H1 (cell line): ENCODE data around the gene ZIC1. TPM values are rescaled to one million over a fixed set of nuclear protein-coding genes. Genes with fewer than 3 reads are reported as not detected.
A peak's percentile ranks its signal among the peaks of the same experiment; 100 is the strongest.

Experiments
- CTCF ChIA-PET: fragments of 300-600 bp; sonication (Branson Sonifier 250); formaldehyde crosslinking; loops from one replicate; lab custom pipeline; 2021; ENCODE audit not compliant: partially characterized antibody; lab: Charles Lee
- POLR2A ChIA-PET: fragments of 300-600 bp; sonication (Branson Sonifier 250); formaldehyde crosslinking; loops from one replicate; lab custom pipeline; 2021; ENCODE audit warnings: inconsistent platforms; ENCODE audit not compliant: partially characterized antibody; lab: Charles Lee
- DNase-seq, 2 experiments: peaks; one replicate each; pipeline versions ENCODE4 v3.0.0 to v3.0.0-alpha.2; 2010 to 2022; ENCODE audit warnings: low spot score in 2 of 2, low read depth in 1 of 2, mixed read lengths in 1 of 2
- FAIRE-seq: peaks from 2 replicates; lab custom pipeline; 2011; peaks lifted over from hg19 to GRCh38; lab: Jason Lieb, UNC
- H2AFZ ChIP-seq: 2 replicates; pipeline ENCODE4 v1.8.1; 2012; ENCODE audit warnings: low read length, inconsistent platforms
- H2AK5ac ChIP-seq: 2 replicates; pipeline ENCODE4 v1.6.1; 2013; ENCODE audit warnings: low read depth, low read length
- H2BK120ac ChIP-seq: replicated peaks from 2 replicates; pipeline ENCODE3; 2013; ENCODE audit warnings: low read depth, low read length, inconsistent platforms
- H2BK12ac ChIP-seq: 2 replicates; pipeline ENCODE4 v1.6.1; 2013; ENCODE audit warnings: low read depth, low read length
- H2BK15ac ChIP-seq: 2 replicates; pipeline ENCODE4 v1.6.1; 2013; ENCODE audit warnings: low read length
- H2BK20ac ChIP-seq: 2 replicates; pipeline ENCODE4 v1.6.1; 2013; ENCODE audit warnings: low read length
- H2BK5ac ChIP-seq: 2 replicates; pipeline ENCODE4 v1.6.1; 2013; ENCODE audit warnings: low read depth, low read length
- H3K14ac ChIP-seq: 2 replicates; pipeline ENCODE4 v1.6.1; 2013; ENCODE audit warnings: inconsistent platforms; ENCODE audit not compliant: insufficient read length
- H3K18ac ChIP-seq: 2 replicates; pipeline ENCODE4 v1.6.1; 2013; ENCODE audit warnings: low read length; ENCODE audit errors: extremely low read depth
- H3K23ac ChIP-seq: 2 replicates; pipeline ENCODE4 v1.6.1; 2013; ENCODE audit warnings: inconsistent platforms; ENCODE audit not compliant: insufficient read length
- H3K23me2 ChIP-seq: 2 replicates; pipeline ENCODE4 v1.6.1; 2013; ENCODE audit warnings: low read depth, low read length
- H3K27ac ChIP-seq: 2 replicates; pipeline ENCODE4 v1.6.1; 2011; ENCODE audit warnings: low read depth, low read length, inconsistent platforms
- H3K27me3 ChIP-seq, 4 experiments: replicated peaks in 1 of 4; 1 replicate in 1 of 4; 2 replicates in 3 of 4; pipeline versions ENCODE4 v1.6.1 to v1.8.1; 2011 to 2013; ENCODE audit warnings: low read length in 3 of 4, mild to moderate bottlenecking in 3 of 4, inconsistent platforms in 2 of 4, mixed read lengths in 2 of 4, moderate library complexity in 1 of 4; ENCODE audit not compliant: control insufficient read depth in 3 of 4, insufficient read depth in 3 of 4; ENCODE audit errors: extremely low read depth in 1 of 4
- H3K36me3 ChIP-seq, 4 experiments: 2 replicates each; pipeline versions ENCODE4 v1.6.1 to v1.8.1; 2011 to 2013; ENCODE audit warnings: mild to moderate bottlenecking in 4 of 4, low read length in 3 of 4, moderate library complexity in 2 of 4, control low read depth in 1 of 4, inconsistent platforms in 1 of 4; ENCODE audit not compliant: insufficient read depth in 4 of 4, control insufficient read depth in 2 of 4
- H3K4ac ChIP-seq: replicated peaks from 2 replicates; pipeline ENCODE3; 2013; ENCODE audit warnings: low read length, low read depth, mixed read lengths, inconsistent platforms; ENCODE audit not compliant: insufficient read length
- H3K4me1 ChIP-seq, 4 experiments: replicated peaks in 1 of 4; 1 replicate in 1 of 4; 2 replicates in 3 of 4; pipeline versions ENCODE4 v1.6.1 to v1.8.1; 2011 to 2013; ENCODE audit warnings: low read length in 3 of 4, inconsistent platforms in 2 of 4, mixed read lengths in 1 of 4; ENCODE audit not compliant: insufficient read depth in 4 of 4, control insufficient read depth in 3 of 4
- H3K4me2 ChIP-seq, 2 experiments: 2 replicates each; pipeline versions ENCODE4 v1.6.1 to v1.8.1; 2011 to 2013; ENCODE audit warnings: low read depth in 2 of 2, low read length in 2 of 2, control low read depth in 1 of 2, inconsistent platforms in 1 of 2, mild to moderate bottlenecking in 1 of 2; ENCODE audit not compliant: insufficient read depth in 1 of 2
- H3K4me3 ChIP-seq, 4 experiments: fragments of 200-600, 300-600 bp in 1 of 4; sonication (generic), shearing (Covaris generic), sonication (Bioruptor Twin) in 1 of 4; 2 replicates each; pipeline versions ENCODE4 v1.5.1 to v1.8.1; 2011 to 2016; ENCODE audit warnings: low read length in 4 of 4, low read depth in 3 of 4, control low read depth in 2 of 4, inconsistent platforms in 2 of 4, mild to moderate bottlenecking in 2 of 4, mixed read lengths in 1 of 4, moderate library complexity in 1 of 4; ENCODE audit not compliant: insufficient read depth in 2 of 4; ENCODE audit errors: extremely low read depth in 1 of 4
- H3K56ac ChIP-seq: replicated peaks from 2 replicates; pipeline ENCODE3; 2013; ENCODE audit warnings: low read depth, mild to moderate bottlenecking, mixed read lengths, low read length, inconsistent platforms; ENCODE audit not compliant: insufficient read length
- H3K79me1 ChIP-seq: 2 replicates; pipeline ENCODE4 v1.6.1; 2013; ENCODE audit warnings: low read depth, low read length, control low read depth
- H3K79me2 ChIP-seq, 2 experiments: 2 replicates each; pipeline versions ENCODE4 v1.6.1 to v1.8.1; 2012 to 2013; ENCODE audit warnings: low read length in 2 of 2, mild to moderate bottlenecking in 2 of 2, inconsistent platforms in 1 of 2; ENCODE audit not compliant: insufficient read depth in 2 of 2, control insufficient read depth in 1 of 2
- H3K9ac ChIP-seq, 4 experiments: replicated peaks in 1 of 4; 1 replicate in 1 of 4; 2 replicates in 3 of 4; pipeline versions ENCODE4 v1.6.1 to v1.8.1; 2011 to 2013; ENCODE audit warnings: low read depth in 3 of 4, low read length in 3 of 4, control low read depth in 2 of 4, mild to moderate bottlenecking in 2 of 4, moderate library complexity in 2 of 4, inconsistent platforms in 1 of 4; ENCODE audit errors: extremely low read depth in 1 of 4
- H3K9me3 ChIP-seq, 2 experiments: 2 replicates each; pipeline versions ENCODE4 v1.6.1 to v1.8.1; 2012 to 2013; ENCODE audit warnings: mild to moderate bottlenecking in 2 of 2, moderate library complexity in 2 of 2, control low read depth in 1 of 2, inconsistent platforms in 1 of 2, low read depth in 1 of 2, low read length in 1 of 2, mixed read lengths in 1 of 2; ENCODE audit not compliant: insufficient read depth in 2 of 2
- H4K20me1 ChIP-seq, 2 experiments: replicated peaks in 1 of 2; 2 replicates each; pipeline versions ENCODE3 to v1.8.1; 2011 to 2013; ENCODE audit warnings: inconsistent platforms in 2 of 2, low read length in 2 of 2, mild to moderate bottlenecking in 1 of 2; ENCODE audit not compliant: insufficient read depth in 2 of 2, control insufficient read depth in 1 of 2
- H4K5ac ChIP-seq: 2 replicates; pipeline ENCODE4 v1.6.1; 2013; ENCODE audit warnings: low read length, low read depth, mixed read lengths, inconsistent platforms; ENCODE audit not compliant: insufficient read length
- H4K8ac ChIP-seq: 2 replicates; pipeline ENCODE4 v1.8.0; 2013; ENCODE audit warnings: mild to moderate bottlenecking, moderate library complexity, low read length, inconsistent platforms; ENCODE audit not compliant: insufficient read depth; ENCODE audit errors: extremely low read depth
- H4K91ac ChIP-seq: replicated peaks from 2 replicates; pipeline ENCODE3; 2013; ENCODE audit warnings: low read length, mixed read lengths, inconsistent platforms; ENCODE audit not compliant: insufficient read length
- CBX8 ChIP-seq: fragments of 300-800, 300-1000 bp; sonication (generic); IDR thresholded peaks from 2 replicates; pipeline ENCODE4 v1.7.1; 2016; ENCODE audit warnings: low read depth, low read length, borderline replicate concordance
- CHD2 ChIP-seq: IDR thresholded peaks from 2 replicates; pipeline ENCODE4 v1.6.1; 2012; ENCODE audit warnings: low read length, improper control_type of control experiment
- FOSL1 ChIP-seq: IDR thresholded peaks from 2 replicates; pipeline ENCODE4 v1.6.1; 2011; ENCODE audit warnings: mild to moderate bottlenecking, low read depth, low read length, moderate library complexity; ENCODE audit not compliant: insufficient read depth
- KDM1A ChIP-seq: fragments of 200-600, 300-600 bp; sonication (generic); IDR thresholded peaks from 2 replicates; pipeline ENCODE4 v1.7.1; 2016; ENCODE audit warnings: mild to moderate bottlenecking, low read length, borderline replicate concordance
- KDM4A ChIP-seq: IDR thresholded peaks from one replicate; pipeline ENCODE4 v1.7.1; 2012; ENCODE audit warnings: low read depth, mild to moderate bottlenecking, moderate library complexity, low read length, inconsistent platforms; ENCODE audit not compliant: severe bottlenecking
- KDM5A ChIP-seq: fragments of 200-600 bp; IDR thresholded peaks from 2 replicates; pipeline ENCODE4 v1.7.1; 2012; ENCODE audit warnings: mild to moderate bottlenecking, low read length, inconsistent platforms, mixed read lengths
- RFX5 ChIP-seq: IDR thresholded peaks from 2 replicates; pipeline ENCODE4 v1.6.1; 2011; ENCODE audit warnings: low read depth, low read length, improper control_type of control experiment, borderline replicate concordance
- WGBS, 2 experiments: shearing (Covaris generic) in 1 of 2; methylation state at CpG; one replicate each; pipeline versions ENCODE4 v1.1.6 to v1.1.7; 2013 to 2015; ENCODE audit warnings: low lambda C conversion rate in 2 of 2, mixed read lengths in 2 of 2, inconsistent platforms in 1 of 2, low coverage in 1 of 2, missing lambda C conversion rate in 1 of 2; ENCODE audit not compliant: insufficient replicate concordance in 2 of 2, insufficient coverage in 1 of 2, insufficient read length in 1 of 2; ENCODE audit errors: extremely low coverage in 1 of 2, missing lambda C conversion rate in 1 of 2; 5-methylcytosine and 5-hydroxymethylcytosine counted together
- polyA plus RNA-seq, 7 experiments: library from polyadenylated mRNA; depleted of rRNA in 3 of 7; stranded (reverse) in 5 of 7; unstranded in 2 of 7; fragments of >200 nt in 5 of 7; fragments of 200-250 nt in 2 of 7; gene quantifications; 1 replicate in 5 of 7; 2 replicates in 1 of 7; 4 replicates in 1 of 7; pipeline versions ENCODE4 v1.2.1 to v1.2.3, GENCODE V29; 2011 to 2013; ENCODE audit warnings: missing spikeins in 2 of 7, mixed read lengths in 2 of 7
- total RNA-seq: library from RNA; stranded (reverse); fragmentation: NEBNext Ultra II Directional; extraction: Animal tissue kit (Norgen Biotek cat#: 25700); gene quantifications from 2 replicates; pipeline ENCODE4 v1.2.1, GENCODE V29; 2021
- TF ChIP-seq, protein P1 (sequence below): IDR thresholded peaks from 2 replicates; pipeline ENCODE4 v1.6.1; 2012; ENCODE audit warnings: inconsistent platforms

Gene ZIC1
- total and polyA plus RNA-seq, 2 of the 8 experiments (the other 6 are each of a cell fraction or from before 2014, with no cell fraction given) = 0.80 to 2.2 TPM

DNA sequence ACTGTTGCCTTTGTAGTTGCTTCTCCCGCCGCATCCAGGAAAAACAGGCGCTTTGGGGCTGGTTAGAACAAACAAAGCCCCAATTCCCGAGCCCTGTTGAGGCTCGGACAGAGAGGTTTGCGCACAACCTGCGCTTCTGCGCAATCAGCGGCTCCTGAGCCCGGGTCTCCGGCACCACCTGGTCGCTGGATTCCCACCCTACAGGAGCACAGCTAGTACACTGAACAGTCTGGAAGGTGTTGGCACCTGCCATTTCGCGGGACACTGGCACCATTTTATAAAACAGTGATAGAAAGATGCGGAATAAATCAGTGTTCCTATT, 16.6 kb upstream of the ZIC1 start:
- DNase-seq (no peak), FAIRE-seq (no peak)
- Histone ChIP-seq H4K5ac (no peak overlapping the region), H3K36me3 (peaks cover 0 to 4% (median 0%) of the 10 kb centered on the region in 4 experiments; a peak in 2 of 8 replicates), H2BK20ac (no peak overlapping the region), H2BK120ac (no peak overlapping the region), H4K20me1 (peaks cover 0 to 12% of the 10 kb centered on the region in 2 experiments), H3K56ac (no peak overlapping the region), H3K4me2 (peak overlapping the region; percentile 93 to 95), H3K4ac (no peak overlapping the region), H3K9me3 (peaks cover 0 to 4% of the 10 kb centered on the region in 2 experiments; a peak in 1 of 4 replicates), H4K8ac (peak overlapping the region; percentile 81; the same call in 1 of the 2 replicates), H4K91ac (no peak overlapping the region), H3K23me2 (peaks cover 18% of the 10 kb centered on the region), H3K27ac (no peak overlapping the region), H2AK5ac (no peak overlapping the region), H2BK15ac (no peak overlapping the region), H2BK5ac (0 out of 2 replicates have a peak overlapping the region, but pooled peaks have one; percentile 35), H3K27me3 (peaks cover 72 to 97% (median 91%) of the 10 kb centered on the region in 4 experiments), H3K14ac (no peak overlapping the region), H3K4me3 (peak overlapping the region; percentile 30 to 68 (median 50); a peak in 7 of 8 replicates), H3K18ac (peak overlapping the region; percentile 15; the same call in 1 of the 2 replicates), H3K23ac (no peak overlapping the region), H3K9ac (peak overlapping the region in 1 of 4 experiments; percentile 9; a peak in 1 of 7 replicates), H2AFZ (0 out of 2 replicates have a peak overlapping the region, but pooled peaks have one; percentile 17), H2BK12ac (no peak overlapping the region), H3K4me1 (peaks cover 19 to 49% (median 22%) of the 10 kb centered on the region in 4 experiments), H3K79me2 (no peaks in the 10 kb centered on the region), H3K79me1 (no peaks in the 10 kb centered on the region; the same call in 1 of the 2 replicates)
- ChIA-PET CTCF (interaction anchor here (0.6 to 27.3 kb wide), 19 partner anchors 8 to 685 kb away, joined by 3 to 485 read pairs (median 4); no protein-coding TSS in a partner anchor), POLR2A (interaction anchor here (0.8 to 3.7 kb wide), 10 partner anchors 9 to 32 kb away, joined by 3 to 26 read pairs (median 5); partner anchors contain the start of gene ZIC4)
- WGBS, 2 experiments = 2% methylated on average over 15 of the region's 15 CpGs; no CpG with 5 or more reads in 1 of the 2 experiments
- TF ChIP-seq, protein P1, sequence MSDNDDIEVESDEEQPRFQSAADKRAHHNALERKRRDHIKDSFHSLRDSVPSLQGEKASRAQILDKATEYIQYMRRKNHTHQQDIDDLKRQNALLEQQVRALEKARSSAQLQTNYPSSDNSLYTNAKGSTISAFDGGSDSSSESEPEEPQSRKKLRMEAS = no peak
- TF ChIP-seq KDM4A (no peak), KDM5A (no peak), RFX5 (no peak), KDM1A (no peak), FOSL1 (no peak), CHD2 (no peak), CBX8 (no peak)
